Activated CD4-positive, alpha-beta T cell treated with anti-CD3 and anti-CD28 coated beads for 4 hours (primary cell): ENCODE data around the gene SPRTN.

ENCODE experiments used
- DNase-seq, 2 donors: peaks; one replicate each; pipeline ENCODE4 v3.0.0-alpha.2; 2020

Gene SPRTN

GRCh38 chr1:231338270-231339128, at the start of gene SPRTN:
Gene SPRTN, plus strand, starts transcription at chr1:231338293. Its CDS starts 91 bp downstream, at chr1:231338384.
- no peak for DNase-seq

GRCh38 chr1:231295938-231296337, 42.2 kb upstream of the SPRTN start:
- DNase-seq, result no peak

GRCh38 chr1:231301990-231302389, 36.1 kb upstream of the SPRTN start:
- no peak for DNase-seq

GRCh38 chr1:231310391-231310934, 27.6 kb upstream of the SPRTN start:
- no peak for DNase-seq

GRCh38 chr1:231311720-231312431, 26.2 kb upstream of the SPRTN start:
- no peak for DNase-seq

- no peak for DNase-seq
Measured at GRCh38 chr1:231312432-231312788, 25.7 kb upstream of the SPRTN start.

GRCh38 chr1:231313661-231314060, 24.4 kb upstream of the SPRTN start:
- DNase-seq, result no peak

GRCh38 chr1:231315887-231316286, 22.2 kb upstream of the SPRTN start:
- peak; percentile 18 to 22 for DNase-seq

GRCh38 chr1:231317306-231318014, 20.6 kb upstream of the SPRTN start:
- DNase-seq, result no peak

GRCh38 chr1:231318015-231318355, 20.1 kb upstream of the SPRTN start:
- no peak for DNase-seq

GRCh38 chr1:231318568-231318967, 19.5 kb upstream of the SPRTN start:
- no peak for DNase-seq

GRCh38 chr1:231319080-231319479, 19.0 kb upstream of the SPRTN start:
- no peak for DNase-seq

- no peak for DNase-seq
Measured at GRCh38 chr1:231322880-231323530, 15.1 kb upstream of the SPRTN start.

- no peak for DNase-seq
Measured at GRCh38 chr1:231324660-231325059, 13.4 kb upstream of the SPRTN start.

GRCh38 chr1:231326248-231326647, 11.8 kb upstream of the SPRTN start:
- DNase-seq, result no peak

GRCh38 chr1:231327617-231328016, 10.5 kb upstream of the SPRTN start:
- DNase-seq, result no peak

- no peak for DNase-seq
Measured at GRCh38 chr1:231329483-231329882, 8.6 kb upstream of the SPRTN start.

- DNase-seq, result no peak
Measured at GRCh38 chr1:231332761-231333160, 5.3 kb upstream of the SPRTN start.

GRCh38 chr1:231334079-231334666, 3.9 kb upstream of the SPRTN start:
- DNase-seq, result no peak

- DNase-seq, result no peak
Measured at GRCh38 chr1:231334952-231335351, 3.1 kb upstream of the SPRTN start.

GRCh38 chr1:231335663-231336602, 2.2 kb upstream of the SPRTN start:
- DNase-seq, result no peak
